Activated CD8-positive, alpha-beta T cell treated with anti-CD3 and anti-CD28 coated beads, Interleukin-2, amount 10 ng/mL, durations not matched to agents 7 days and 5 days (primary cell): ENCODE results near the gene NOMO2. TPM values are rescaled to one million over a fixed set of nuclear protein-coding genes. Genes with fewer than 3 reads are reported as not detected.
"Not testable (repeated sequence)": the region's sequence is repeated elsewhere in the genome, so short reads cannot be mapped to it uniquely, and the experiment has no call there.

Source experiments
- ATAC-seq: fragments of 150-1000 bp; cut with Tn5 transposase; one replicate; pipeline ENCODE4 v1.10.0; 2021; ENCODE audit warnings: moderate library complexity
- CTCF ChIA-PET: fragments of 350-600 bp; sonication (Branson Sonifier 250); formaldehyde crosslinking; loops from one replicate; lab custom pipeline; 2021; ENCODE audit warnings: antibody characterized with exemption; lab: Charles Lee
- POLR2A ChIA-PET: fragments of 350-600 bp; sonication (Branson Sonifier 250); formaldehyde crosslinking; loops from one replicate; lab custom pipeline; 2021; ENCODE audit warnings: antibody characterized with exemption; lab: Charles Lee
- DNase-seq: peaks from one replicate; pipeline ENCODE4 v3.0.0-alpha.2; 2020
- H3K27ac Mint-ChIP-seq: one replicate; pipeline ENCODE4 v1.8.0; 2021; ENCODE audit warnings: mild to moderate bottlenecking, mixed read lengths
- H3K27me3 Mint-ChIP-seq: one replicate; pipeline ENCODE4 v1.8.0; 2021; ENCODE audit warnings: low read depth, mixed read lengths
- H3K36me3 Mint-ChIP-seq: one replicate; pipeline ENCODE4 v1.8.0; 2021; ENCODE audit warnings: low read depth, mixed read lengths
- H3K4me1 Mint-ChIP-seq: one replicate; pipeline ENCODE4 v1.8.0; 2021; ENCODE audit warnings: low read depth, mixed read lengths
- H3K4me3 Mint-ChIP-seq: one replicate; pipeline ENCODE4 v1.8.0; 2021; ENCODE audit warnings: mild to moderate bottlenecking, mixed read lengths
- H3K9me3 Mint-ChIP-seq: one replicate; pipeline ENCODE4 v1.8.0; 2022; ENCODE audit warnings: mixed read lengths; ENCODE audit not compliant: insufficient read depth
- total RNA-seq, 2 experiments: library from RNA; stranded (reverse); gene quantifications; one replicate each; pipeline ENCODE4 v1.2.3, GENCODE V29; 2021

NOMO2 gene
- total RNA-seq, 2 experiments from 2014 or later, result 89.4 to 97.8 TPM

DNA sequence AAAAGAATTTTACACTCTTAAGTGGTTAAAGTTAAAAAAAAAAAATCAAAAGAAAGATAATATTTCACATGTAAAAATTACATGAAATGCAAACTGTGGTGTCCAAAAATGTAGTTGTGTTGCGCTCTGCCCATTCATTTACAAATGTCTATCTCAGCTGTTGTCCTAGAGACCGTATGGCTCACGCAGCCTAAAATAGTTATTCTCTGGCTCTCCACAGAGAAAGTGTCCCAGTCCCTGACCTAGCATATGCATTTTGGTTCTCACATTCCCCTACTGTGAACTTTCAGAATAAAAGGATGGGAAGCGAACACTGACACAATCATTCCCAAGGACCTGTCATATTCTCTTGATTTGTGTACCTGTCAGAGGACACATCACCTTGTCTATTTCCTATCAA, 27.6 kb downstream of the NOMO2 start:
- H3K27me3 Mint-ChIP-seq, CTCF ChIA-PET, H3K9me3 Mint-ChIP-seq, DNase-seq, ATAC-seq, POLR2A ChIA-PET, H3K4me1 Mint-ChIP-seq, H3K27ac Mint-ChIP-seq, H3K4me3 Mint-ChIP-seq: not testable (repeated sequence)
- peaks cover 15% of the 10 kb centered on the region for H3K36me3 Mint-ChIP-seq

DNA sequence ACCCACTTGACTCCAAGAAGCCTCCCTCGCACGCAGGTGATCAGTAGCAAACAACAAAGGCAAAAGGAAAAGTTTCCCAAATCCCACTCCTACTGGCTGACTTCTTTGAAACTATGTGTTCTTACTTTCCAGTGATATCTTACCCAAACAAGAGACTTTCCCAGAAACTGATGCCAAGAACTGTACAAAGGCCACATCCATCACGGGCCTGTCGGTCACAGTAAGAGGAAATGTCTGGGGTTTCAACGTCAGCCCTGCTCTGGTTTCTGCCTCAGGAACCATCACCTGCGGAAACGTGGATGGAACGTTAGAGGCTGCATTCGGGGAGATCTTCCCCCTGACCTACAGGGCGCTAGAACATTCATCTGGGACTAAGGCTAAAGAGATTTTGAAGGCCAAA, 30.6 kb downstream of the NOMO2 start:
- ATAC-seq, DNase-seq, H3K9me3 Mint-ChIP-seq, H3K4me3 Mint-ChIP-seq, H3K4me1 Mint-ChIP-seq, CTCF ChIA-PET, H3K27me3 Mint-ChIP-seq, POLR2A ChIA-PET, H3K27ac Mint-ChIP-seq: not testable (repeated sequence)
- peaks cover 15% of the 10 kb centered on the region for H3K36me3 Mint-ChIP-seq

DNA sequence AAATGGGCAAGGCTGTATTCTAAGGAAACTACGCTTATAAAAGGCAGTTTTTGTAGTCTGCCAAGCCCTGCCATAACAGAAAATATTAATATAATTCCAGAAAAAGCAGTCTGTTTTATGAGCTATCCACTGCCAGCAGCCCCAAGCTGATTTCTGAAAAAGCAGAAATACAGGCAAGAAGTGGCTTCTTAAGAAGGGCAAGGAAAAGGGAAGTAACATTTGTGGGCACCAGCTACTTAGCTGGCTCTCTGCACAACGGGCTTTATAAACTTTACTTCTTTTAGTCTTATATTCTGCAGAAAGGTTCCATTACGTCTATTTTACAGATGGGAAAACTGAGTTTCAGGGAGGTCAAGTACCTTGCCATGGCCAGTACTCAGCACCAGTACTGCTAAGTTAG, 31.6 kb downstream of the NOMO2 start:
- H3K4me3 Mint-ChIP-seq, POLR2A ChIA-PET, CTCF ChIA-PET, ATAC-seq, H3K27me3 Mint-ChIP-seq, H3K4me1 Mint-ChIP-seq, DNase-seq, H3K27ac Mint-ChIP-seq, H3K9me3 Mint-ChIP-seq: not testable (repeated sequence)
- H3K36me3 Mint-ChIP-seq, result peaks cover 13% of the 10 kb centered on the region

- H3K27ac Mint-ChIP-seq, DNase-seq, ATAC-seq, H3K9me3 Mint-ChIP-seq, H3K4me1 Mint-ChIP-seq, H3K27me3 Mint-ChIP-seq, POLR2A ChIA-PET, H3K4me3 Mint-ChIP-seq, CTCF ChIA-PET: not testable (repeated sequence)
- H3K36me3 Mint-ChIP-seq, result peaks cover 10% of the 10 kb centered on the region
These were observed 35.4 kb downstream of the NOMO2 start for GRCh38 chr16:18526547-18526946.

DNA sequence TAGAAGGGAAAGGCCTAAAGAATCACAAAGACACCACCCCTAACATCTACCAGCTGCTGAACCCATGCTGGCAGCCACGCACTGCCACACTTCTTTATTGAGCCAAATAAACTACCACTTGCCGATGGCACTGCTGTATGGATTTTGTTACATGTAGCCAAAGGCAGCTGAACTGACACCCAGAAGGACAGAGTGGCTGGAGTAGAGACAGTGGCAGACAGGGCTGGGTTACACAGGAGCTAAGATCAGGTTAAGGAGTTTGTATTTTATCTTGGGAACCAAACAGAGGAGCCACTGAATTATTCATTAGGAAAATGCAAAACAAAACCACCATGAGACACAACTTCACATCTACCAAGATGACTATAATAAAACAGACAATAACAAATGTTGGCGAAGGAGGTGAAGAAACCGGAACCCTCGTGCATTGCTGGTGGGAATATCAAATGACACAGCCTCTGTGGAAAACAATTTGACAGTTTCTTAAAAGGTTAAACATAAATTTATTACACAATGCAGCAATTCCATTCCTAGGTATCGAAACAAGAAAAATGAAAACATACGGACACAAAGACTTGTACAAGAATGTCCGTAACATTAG, 35.9 kb downstream of the NOMO2 start:
- CTCF ChIA-PET, ATAC-seq, H3K27me3 Mint-ChIP-seq, POLR2A ChIA-PET, H3K4me1 Mint-ChIP-seq, H3K9me3 Mint-ChIP-seq, H3K4me3 Mint-ChIP-seq, H3K27ac Mint-ChIP-seq, DNase-seq: not testable (repeated sequence)
- peaks cover 10% of the 10 kb centered on the region for H3K36me3 Mint-ChIP-seq

- H3K4me1 Mint-ChIP-seq, H3K27me3 Mint-ChIP-seq, H3K36me3 Mint-ChIP-seq, ATAC-seq, CTCF ChIA-PET, H3K9me3 Mint-ChIP-seq, H3K4me3 Mint-ChIP-seq, H3K27ac Mint-ChIP-seq, DNase-seq, POLR2A ChIA-PET: not testable (repeated sequence)
These were observed 39.3 kb downstream of the NOMO2 start for GRCh38 chr16:18522637-18523036.

DNA sequence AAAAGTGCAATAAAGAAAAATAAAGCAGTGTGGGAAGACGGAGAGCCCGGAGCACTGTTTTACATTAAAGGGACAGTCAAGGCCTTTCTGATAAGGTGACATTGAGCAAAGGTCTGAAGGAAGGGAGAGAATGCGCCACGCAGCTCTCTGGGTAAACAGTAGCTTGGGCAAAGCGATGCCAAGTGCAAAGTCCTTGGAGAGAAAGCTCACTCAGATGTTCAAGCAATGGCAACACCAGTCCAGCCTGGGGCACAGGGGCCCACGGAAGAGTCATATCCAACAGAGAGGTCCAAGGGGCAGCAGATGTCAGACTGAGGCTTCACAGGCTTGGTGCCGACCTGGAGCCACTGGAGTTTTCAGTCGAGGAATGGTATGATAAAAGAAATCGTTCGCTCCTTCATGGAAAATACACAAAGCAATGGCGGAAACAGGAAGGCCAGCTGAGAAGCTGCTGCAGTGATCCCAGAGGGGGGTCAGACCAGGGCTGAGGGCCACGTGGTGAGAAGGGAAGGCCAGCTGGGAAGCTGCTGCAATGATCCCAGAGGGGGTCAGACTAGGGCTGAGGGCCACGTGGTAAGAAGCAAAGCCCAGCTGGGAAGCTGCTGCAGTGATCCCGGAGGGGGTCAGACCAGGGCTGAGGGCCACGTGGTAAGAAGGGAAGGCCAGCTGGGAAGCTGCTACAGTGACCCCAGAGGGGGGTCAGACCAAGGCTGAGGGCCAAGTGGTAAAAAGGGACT, 40.3 kb downstream of the NOMO2 start:
- CTCF ChIA-PET, POLR2A ChIA-PET, H3K27ac Mint-ChIP-seq, DNase-seq, H3K4me1 Mint-ChIP-seq, H3K9me3 Mint-ChIP-seq, ATAC-seq, H3K27me3 Mint-ChIP-seq, H3K36me3 Mint-ChIP-seq, H3K4me3 Mint-ChIP-seq: not testable (repeated sequence)

DNA sequence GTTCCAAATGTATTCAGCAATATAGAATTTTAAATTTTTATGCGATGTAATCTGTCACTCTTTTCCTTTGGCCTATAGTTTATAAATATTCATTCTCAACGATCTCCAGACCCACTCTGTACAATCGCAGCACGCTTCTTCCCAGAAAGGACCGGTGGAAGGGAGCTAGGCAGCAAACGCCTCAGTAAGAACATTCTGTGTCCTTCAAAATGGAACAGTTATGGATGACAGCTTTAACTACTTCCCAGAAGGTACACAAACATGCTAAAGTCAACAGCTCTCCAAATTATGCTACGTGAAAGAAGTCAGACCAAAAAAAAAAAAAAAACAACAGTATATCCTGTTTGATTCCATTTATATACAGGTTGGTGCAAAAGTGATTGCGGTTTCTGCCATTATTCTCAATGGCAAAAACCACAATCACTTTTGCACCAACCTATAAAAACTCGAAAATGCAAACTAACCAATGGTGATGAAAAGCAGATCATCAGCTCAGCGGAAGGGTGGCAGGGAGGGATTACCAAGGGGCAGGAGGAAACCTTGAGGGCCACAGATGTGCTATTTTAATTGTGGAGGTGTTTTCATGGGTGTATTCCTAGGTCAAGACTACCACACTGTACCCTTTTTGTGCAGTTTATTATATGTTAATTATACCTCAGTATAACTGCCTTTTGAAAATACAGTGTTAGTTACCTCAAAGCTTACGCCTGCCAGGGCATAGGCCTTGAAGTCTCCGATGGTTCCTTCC, 43.2 kb downstream of the NOMO2 start:
- POLR2A ChIA-PET, H3K36me3 Mint-ChIP-seq: not testable (repeated sequence)

DNA sequence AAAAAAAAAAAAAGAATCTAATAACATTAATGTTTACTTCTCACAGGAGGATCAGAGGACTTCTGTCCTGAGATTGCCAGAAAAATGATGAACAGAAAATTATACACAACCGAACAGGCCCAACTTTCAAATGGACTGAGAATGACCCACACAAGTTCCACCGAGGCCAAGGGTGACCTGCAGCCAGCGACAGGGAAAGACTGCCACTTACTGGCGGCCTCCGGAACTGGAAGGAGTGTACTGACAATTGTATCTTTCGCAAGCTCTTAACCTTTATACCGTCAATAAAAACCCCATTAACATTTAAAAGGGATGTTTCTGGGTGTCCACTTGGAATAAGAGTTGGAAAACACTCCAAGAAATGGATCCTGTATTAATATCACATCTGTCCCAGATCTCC, 63.5 kb downstream of the NOMO2 start:
- H3K36me3 Mint-ChIP-seq, H3K9me3 Mint-ChIP-seq, H3K27me3 Mint-ChIP-seq, DNase-seq, CTCF ChIA-PET, H3K4me1 Mint-ChIP-seq, POLR2A ChIA-PET, ATAC-seq, H3K4me3 Mint-ChIP-seq, H3K27ac Mint-ChIP-seq: not testable (repeated sequence)

More for the DNA sequence above, 43.2 kb downstream of the NOMO2 start:
- H3K27ac Mint-ChIP-seq, H3K4me1 Mint-ChIP-seq, H3K9me3 Mint-ChIP-seq, H3K27me3 Mint-ChIP-seq, ATAC-seq, H3K4me3 Mint-ChIP-seq, DNase-seq, CTCF ChIA-PET: not testable (repeated sequence)

- H3K9me3 Mint-ChIP-seq, POLR2A ChIA-PET, H3K27ac Mint-ChIP-seq, H3K27me3 Mint-ChIP-seq, H3K4me1 Mint-ChIP-seq, H3K36me3 Mint-ChIP-seq, H3K4me3 Mint-ChIP-seq, CTCF ChIA-PET, DNase-seq, ATAC-seq: not testable (repeated sequence)
These were observed 64.9 kb downstream of the NOMO2 start for GRCh38 chr16:18497032-18497431.

- CTCF ChIA-PET, H3K36me3 Mint-ChIP-seq, DNase-seq, H3K27ac Mint-ChIP-seq, POLR2A ChIA-PET, H3K4me3 Mint-ChIP-seq, H3K27me3 Mint-ChIP-seq, H3K4me1 Mint-ChIP-seq, H3K9me3 Mint-ChIP-seq: not testable (repeated sequence)
- peak; percentile 81 for ATAC-seq
These were observed 69.6 kb downstream of the NOMO2 start for GRCh38 chr16:18492118-18492897.
